Measurements from ENCODE around the gene TNFRSF21.

DNA sequence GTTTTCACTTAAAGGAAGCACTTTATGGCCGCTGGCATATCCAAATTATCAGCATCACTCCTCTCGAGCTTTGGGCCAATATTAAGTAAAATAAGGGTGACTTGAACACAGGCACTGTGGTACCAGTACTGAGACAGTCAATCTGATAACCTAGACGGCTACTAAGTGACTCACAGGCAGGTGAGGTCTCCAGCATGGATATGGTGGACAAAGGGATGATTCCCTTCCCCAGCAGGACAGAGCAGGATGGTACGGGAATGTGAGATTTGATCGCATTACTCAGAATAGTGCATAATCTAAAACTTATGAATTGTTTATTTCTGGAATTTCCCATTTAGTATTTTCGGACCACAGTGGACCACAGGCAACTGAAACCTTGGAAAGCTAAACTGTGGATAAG is 55.7 kb downstream of the TNFRSF21 start:
- TF ChIP-seq, protein P1, sequence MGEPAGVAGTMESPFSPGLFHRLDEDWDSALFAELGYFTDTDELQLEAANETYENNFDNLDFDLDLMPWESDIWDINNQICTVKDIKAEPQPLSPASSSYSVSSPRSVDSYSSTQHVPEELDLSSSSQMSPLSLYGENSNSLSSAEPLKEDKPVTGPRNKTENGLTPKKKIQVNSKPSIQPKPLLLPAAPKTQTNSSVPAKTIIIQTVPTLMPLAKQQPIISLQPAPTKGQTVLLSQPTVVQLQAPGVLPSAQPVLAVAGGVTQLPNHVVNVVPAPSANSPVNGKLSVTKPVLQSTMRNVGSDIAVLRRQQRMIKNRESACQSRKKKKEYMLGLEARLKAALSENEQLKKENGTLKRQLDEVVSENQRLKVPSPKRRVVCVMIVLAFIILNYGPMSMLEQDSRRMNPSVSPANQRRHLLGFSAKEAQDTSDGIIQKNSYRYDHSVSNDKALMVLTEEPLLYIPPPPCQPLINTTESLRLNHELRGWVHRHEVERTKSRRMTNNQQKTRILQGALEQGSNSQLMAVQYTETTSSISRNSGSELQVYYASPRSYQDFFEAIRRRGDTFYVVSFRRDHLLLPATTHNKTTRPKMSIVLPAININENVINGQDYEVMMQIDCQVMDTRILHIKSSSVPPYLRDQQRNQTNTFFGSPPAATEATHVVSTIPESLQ (CRISPR knock-in tag; IDR thresholded peaks at IDR 0.05): no peak
- TF ChIP-seq ZNF416 (CRISPR knock-in tag; IDR thresholded peaks at IDR 0.05) (no peak), ELF4 (CRISPR knock-in tag; IDR thresholded peaks at IDR 0.05; ENCODE audit: low read depth) (no peak), ESRRA (CRISPR knock-in tag; IDR thresholded peaks at IDR 0.05; ENCODE audit: borderline replicate concordance) (no peak)
- TF ChIP-seq, protein P2, sequence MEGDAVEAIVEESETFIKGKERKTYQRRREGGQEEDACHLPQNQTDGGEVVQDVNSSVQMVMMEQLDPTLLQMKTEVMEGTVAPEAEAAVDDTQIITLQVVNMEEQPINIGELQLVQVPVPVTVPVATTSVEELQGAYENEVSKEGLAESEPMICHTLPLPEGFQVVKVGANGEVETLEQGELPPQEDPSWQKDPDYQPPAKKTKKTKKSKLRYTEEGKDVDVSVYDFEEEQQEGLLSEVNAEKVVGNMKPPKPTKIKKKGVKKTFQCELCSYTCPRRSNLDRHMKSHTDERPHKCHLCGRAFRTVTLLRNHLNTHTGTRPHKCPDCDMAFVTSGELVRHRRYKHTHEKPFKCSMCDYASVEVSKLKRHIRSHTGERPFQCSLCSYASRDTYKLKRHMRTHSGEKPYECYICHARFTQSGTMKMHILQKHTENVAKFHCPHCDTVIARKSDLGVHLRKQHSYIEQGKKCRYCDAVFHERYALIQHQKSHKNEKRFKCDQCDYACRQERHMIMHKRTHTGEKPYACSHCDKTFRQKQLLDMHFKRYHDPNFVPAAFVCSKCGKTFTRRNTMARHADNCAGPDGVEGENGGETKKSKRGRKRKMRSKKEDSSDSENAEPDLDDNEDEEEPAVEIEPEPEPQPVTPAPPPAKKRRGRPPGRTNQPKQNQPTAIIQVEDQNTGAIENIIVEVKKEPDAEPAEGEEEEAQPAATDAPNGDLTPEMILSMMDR (IDR thresholded peaks at IDR 0.05): no peak
- TF ChIP-seq, protein P3, sequence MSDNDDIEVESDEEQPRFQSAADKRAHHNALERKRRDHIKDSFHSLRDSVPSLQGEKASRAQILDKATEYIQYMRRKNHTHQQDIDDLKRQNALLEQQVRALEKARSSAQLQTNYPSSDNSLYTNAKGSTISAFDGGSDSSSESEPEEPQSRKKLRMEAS (CRISPR knock-in tag; IDR thresholded peaks at IDR 0.05): no peak

Measured in WTC11 (cell line).